Naive thymus-derived CD4-positive, alpha-beta T cell (primary cell): ENCODE results near the gene SEC31B. TPM values are rescaled to one million over a fixed set of nuclear protein-coding genes. Genes with fewer than 3 reads are reported as not detected.

Source experiments
- ATAC-seq: fragments of 150-1000 bp; cut with Tn5 transposase; 2 replicates; pipeline ENCODE4 v1.10.0; 2021; ENCODE audit warnings: mild to moderate bottlenecking, moderate library complexity
- CTCF ChIA-PET: fragments of 350-600 bp; sonication (Branson Sonifier 250); formaldehyde crosslinking; loops from one replicate; lab custom pipeline; 2021; ENCODE audit warnings: antibody characterized with exemption; lab: Charles Lee
- POLR2A ChIA-PET: fragments of 350-600 bp; sonication (Branson Sonifier 250); formaldehyde crosslinking; loops from one replicate; lab custom pipeline; 2021; ENCODE audit warnings: antibody characterized with exemption, inconsistent platforms; lab: Charles Lee
- DNase-seq, 9 donors: peaks; one replicate each; pipeline versions ENCODE4 v3.0.0 to v3.0.0-alpha.2; 2020 to 2022; ENCODE audit warnings: mixed read lengths in 1 of 9
- H3K27ac ChIP-seq: one replicate; pipeline ENCODE4 v1.7.0; 2013; ENCODE audit warnings: mild to moderate bottlenecking, low read depth, low read length, moderate library complexity
- H3K27me3 ChIP-seq, 2 donors: one replicate each; pipeline ENCODE4 v1.7.0; 2013; ENCODE audit warnings: low read length in 2 of 2, mild to moderate bottlenecking in 2 of 2, moderate library complexity in 2 of 2; ENCODE audit not compliant: control insufficient read depth in 2 of 2, insufficient read depth in 2 of 2
- H3K36me3 ChIP-seq, 3 experiments: 1 replicate in 2 of 3; 2 replicates in 1 of 3; pipeline ENCODE4 v1.7.0; 2013; ENCODE audit warnings: low read length in 3 of 3, mild to moderate bottlenecking in 3 of 3, moderate library complexity in 1 of 3; ENCODE audit not compliant: insufficient read depth in 3 of 3, control insufficient read depth in 2 of 3
- H3K4me1 ChIP-seq, 2 donors: one replicate each; pipeline ENCODE4 v1.7.0; 2013; ENCODE audit warnings: low read length in 2 of 2, mild to moderate bottlenecking in 2 of 2, moderate library complexity in 1 of 2; ENCODE audit not compliant: control insufficient read depth in 2 of 2, insufficient read depth in 2 of 2
- H3K4me3 ChIP-seq: 2 replicates; pipeline ENCODE4 v1.7.0; 2013; ENCODE audit warnings: mild to moderate bottlenecking, low read length
- H3K9me3 ChIP-seq, 3 experiments: 1 replicate in 2 of 3; 2 replicates in 1 of 3; pipeline ENCODE4 v1.7.0; 2013; ENCODE audit warnings: low read length in 3 of 3; ENCODE audit not compliant: control insufficient read depth in 2 of 3
- H3K27ac Mint-ChIP-seq, 9 donors: one replicate each; pipeline ENCODE4 v1.8.0; 2020 to 2022; ENCODE audit warnings: mixed read lengths in 9 of 9, mild to moderate bottlenecking in 8 of 9, moderate library complexity in 5 of 9, inconsistent platforms in 2 of 9
- H3K27me3 Mint-ChIP-seq, 5 donors: one replicate each; pipeline ENCODE4 v1.8.0; 2021 to 2022; ENCODE audit warnings: mixed read lengths in 5 of 5, mild to moderate bottlenecking in 1 of 5
- H3K36me3 Mint-ChIP-seq, 5 donors: one replicate each; pipeline ENCODE4 v1.8.0; 2020 to 2022; ENCODE audit warnings: mixed read lengths in 5 of 5, mild to moderate bottlenecking in 3 of 5, inconsistent platforms in 1 of 5
- H3K4me1 Mint-ChIP-seq, 7 donors: one replicate each; pipeline ENCODE4 v1.8.0; 2020 to 2022; ENCODE audit warnings: mixed read lengths in 7 of 7, mild to moderate bottlenecking in 3 of 7, inconsistent platforms in 1 of 7
- H3K4me3 Mint-ChIP-seq, 10 donors: one replicate each; pipeline ENCODE4 v1.8.0; 2020 to 2022; ENCODE audit warnings: mild to moderate bottlenecking in 10 of 10, mixed read lengths in 10 of 10, moderate library complexity in 6 of 10, inconsistent platforms in 2 of 10
- H3K9me3 Mint-ChIP-seq, 11 donors: one replicate each; pipeline ENCODE4 v1.8.0; 2020 to 2022; ENCODE audit warnings: mixed read lengths in 11 of 11, mild to moderate bottlenecking in 4 of 11, inconsistent platforms in 1 of 11, moderate library complexity in 1 of 11
- intact Hi-C, 2 donors: fragments of 100-400 bp; cut with micrococcal nuclease; formaldehyde crosslinking; loops; one replicate each; pipeline ENCODE4 v1.15.1; 2023
- polyA plus RNA-seq, 2 donors: library from polyadenylated mRNA; unstranded; fragments of 300-500 nt; fragmentation: Illumina TruSeq; gene quantifications; one replicate each; pipeline ENCODE4 v1.2.3, GENCODE V29; 2021
- total RNA-seq, 6 experiments: library from RNA in 5 of 6; stranded (reverse) in 5 of 6; gene quantifications; 1 replicate in 5 of 6; 2 replicates in 1 of 6; pipeline ENCODE4 v1.2.3 and lab custom pipeline; 2021 to 2026

Gene SEC31B
- total and polyA plus RNA-seq, 7 experiments from 2014 or later = 1.1 to 295 (median 63.1) TPM

DNA sequence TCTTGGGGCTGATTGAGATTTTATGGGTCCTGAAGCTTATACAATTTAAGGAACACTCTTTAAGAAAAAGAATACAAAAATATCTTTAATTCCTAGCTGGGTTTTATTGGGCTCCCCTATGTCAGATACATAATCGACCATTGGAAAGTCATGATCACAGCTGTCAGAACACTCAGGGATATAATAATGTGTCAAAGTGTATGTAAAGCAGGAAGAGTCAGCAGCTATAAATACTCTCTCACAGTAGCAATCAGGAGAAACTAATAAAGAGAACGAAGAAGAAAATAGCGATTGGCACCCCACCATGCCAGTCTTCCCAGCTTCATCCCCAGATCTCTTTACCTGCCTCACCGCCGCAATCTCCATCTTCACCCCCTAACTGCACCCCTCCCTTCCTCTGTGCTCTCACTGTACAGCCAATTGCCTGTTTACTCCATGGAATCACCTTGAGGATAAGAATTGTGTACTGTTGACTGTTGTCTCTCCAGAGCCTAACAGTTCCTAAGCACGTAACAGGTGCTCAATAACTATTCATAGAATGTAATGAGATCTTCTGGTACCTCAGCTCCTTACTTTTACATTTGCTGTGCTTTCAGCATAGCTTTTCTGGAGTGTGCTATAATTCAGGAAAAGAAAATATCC lies 80.9 kb downstream of the SEC31B start:
- POLR2A ChIA-PET = no interaction called here
- intact Hi-C loops = no loop called here
- DNase-seq = no peak

More for the DNA sequence above, 80.9 kb downstream of the SEC31B start:
- H3K27ac ChIP-seq = no peak overlapping the region
- H3K36me3 Mint-ChIP-seq = peaks cover 0 to 3% (median 0%) of the 10 kb centered on the region in 5 donors
- no peaks in the 10 kb centered on the region for H3K27me3 ChIP-seq
- H3K4me1 Mint-ChIP-seq = peaks cover 0 to 4% (median 0%) of the 10 kb centered on the region in 7 donors
- no peaks in the 10 kb centered on the region for H3K9me3 Mint-ChIP-seq
- no peaks in the 10 kb centered on the region for H3K9me3 ChIP-seq
- no peak overlapping the region for H3K27ac Mint-ChIP-seq
- H3K4me3 ChIP-seq = no peak overlapping the region
- ATAC-seq = no peak
- CTCF ChIA-PET = interaction anchor here (1.2 to 3.4 kb wide), 3 partner anchors 70 to 82 kb away, joined by 3 to 18 read pairs (median 6); no protein-coding TSS in a partner anchor
- no peaks in the 10 kb centered on the region for H3K36me3 ChIP-seq
- no peaks in the 10 kb centered on the region for H3K27me3 Mint-ChIP-seq
- no peak overlapping the region for H3K4me3 Mint-ChIP-seq
- no peaks in the 10 kb centered on the region for H3K4me1 ChIP-seq

Other genes starting within 250 kb of the SEC31B start
- gene BLOC1S2, start 233.2 kb downstream of the SEC31B start, total RNA-seq = 10 to 100 TPM; 31.5 to 51.3 (median 39.9) TPM
- gene BLOC1S2, start 233.2 kb downstream of the SEC31B start, polyA plus RNA-seq = 10 to 100 TPM; 51.9 to 63.4 TPM
- under 1 TPM in 1 of 5 experiments, not detected in 4; 0.46 TPM for gene PKD2L1, start 189.6 kb downstream of the SEC31B start, total RNA-seq
- gene PKD2L1, start 189.6 kb downstream of the SEC31B start, polyA plus RNA-seq = under 1 TPM in 1 of 2 donors, not detected in 1; 0.10 TPM
- gene SCD, start 172.6 kb downstream of the SEC31B start, total RNA-seq = 100 to 1,000 TPM in 1 of 5 experiments, 1 to 10 TPM in 4; 1.1 to 121 (median 2.3) TPM
- gene SCD, start 172.6 kb downstream of the SEC31B start, polyA plus RNA-seq = 1 to 10 TPM; 1.0 to 2.7 TPM
- under 1 TPM in 2 of 5 experiments, not detected in 3; 0.27 to 0.44 TPM for gene WNT8B, start 56.9 kb downstream of the SEC31B start, total RNA-seq
- gene WNT8B, start 56.9 kb downstream of the SEC31B start, polyA plus RNA-seq = under 1 TPM; 0.09 to 0.11 TPM
- 100 to 1,000 TPM; 137 to 304 (median 142) TPM for gene NDUFB8, start 10.0 kb upstream of the SEC31B start, total RNA-seq
- 100 to 1,000 TPM; 390 to 554 TPM for gene NDUFB8, start 10.0 kb upstream of the SEC31B start, polyA plus RNA-seq
- gene HIF1AN, start 16.1 kb upstream of the SEC31B start, total RNA-seq = 10 to 100 TPM; 43.3 to 74.9 (median 54.8) TPM
- gene HIF1AN, start 16.1 kb upstream of the SEC31B start, polyA plus RNA-seq = 10 to 100 TPM; 24.0 to 28.8 TPM
- not detected for gene PAX2, start 225.7 kb upstream of the SEC31B start, total RNA-seq
- not detected for gene PAX2, start 225.7 kb upstream of the SEC31B start, polyA plus RNA-seq